Measurements from ENCODE around the gene TACC2. TPM values are rescaled to one million over a fixed set of nuclear protein-coding genes. Genes with fewer than 3 reads are reported as not detected.

TACC2 gene
- total RNA-seq, 2 experiments from 2014 or later = not detected

DNA sequence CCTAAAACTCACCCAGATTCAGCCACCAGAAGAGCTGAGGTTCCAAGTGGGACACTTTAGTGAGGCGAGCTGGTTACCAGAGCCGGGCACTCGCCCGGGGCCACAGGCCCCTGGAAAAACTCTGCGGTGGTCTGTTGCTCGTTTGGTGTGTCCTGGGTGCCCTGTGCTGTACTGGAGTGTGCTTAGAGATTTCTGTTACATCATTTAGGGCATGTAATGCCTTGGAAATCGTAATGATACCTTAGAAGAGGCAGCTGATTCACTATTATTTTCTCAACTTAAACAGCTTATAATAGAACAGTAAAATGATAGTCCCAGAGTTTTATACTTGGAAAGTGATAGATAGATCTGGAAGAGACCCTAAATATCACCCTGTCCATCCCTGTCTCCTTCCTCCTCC lies 233.7 kb downstream of the TACC2 start:
- no peaks in the 10 kb centered on the region for H3K36me3 Mint-ChIP-seq (ENCODE audit: low read depth)
- CTCF ChIA-PET = no interaction called here
- peaks cover 15% of the 10 kb centered on the region for H3K27me3 Mint-ChIP-seq
- POLR2A ChIA-PET = no interaction called here
- no peaks in the 10 kb centered on the region for H3K4me1 Mint-ChIP-seq
- no peak for DNase-seq
- no peaks in the 10 kb centered on the region for H3K9me3 Mint-ChIP-seq
- no peak overlapping the region for H3K27ac Mint-ChIP-seq
- H3K4me3 Mint-ChIP-seq = no peak overlapping the region

DNA sequence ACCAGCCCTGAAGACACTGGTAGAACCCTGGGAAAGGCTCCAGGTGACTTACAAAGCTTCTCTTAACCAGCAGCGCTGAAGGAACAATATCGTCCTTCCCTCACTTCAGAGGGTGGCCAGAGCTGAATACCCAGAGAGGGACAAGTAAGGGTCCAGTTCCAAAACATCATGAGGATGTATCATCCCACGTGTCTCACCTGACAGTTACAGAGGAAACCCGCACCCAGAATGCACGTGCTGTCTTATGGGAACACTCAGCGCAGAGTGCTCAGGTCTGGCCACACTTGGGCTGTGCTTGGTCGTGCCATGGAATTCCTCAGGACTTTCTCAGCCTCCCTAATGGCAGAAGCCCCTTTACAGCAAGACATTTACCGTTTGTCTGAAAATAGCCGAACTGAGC lies 235.2 kb downstream of the TACC2 start:
- Mint-ChIP-seq H3K36me3 (ENCODE audit: low read depth) (no peaks in the 10 kb centered on the region), H3K4me1 (no peaks in the 10 kb centered on the region), H3K27ac (no peak overlapping the region), H3K27me3 (peaks cover 17% of the 10 kb centered on the region), H3K4me3 (no peak overlapping the region), H3K9me3 (no peaks in the 10 kb centered on the region)
- DNase-seq = no peak
- POLR2A ChIA-PET = no interaction called here
- CTCF ChIA-PET = no interaction called here

DNA sequence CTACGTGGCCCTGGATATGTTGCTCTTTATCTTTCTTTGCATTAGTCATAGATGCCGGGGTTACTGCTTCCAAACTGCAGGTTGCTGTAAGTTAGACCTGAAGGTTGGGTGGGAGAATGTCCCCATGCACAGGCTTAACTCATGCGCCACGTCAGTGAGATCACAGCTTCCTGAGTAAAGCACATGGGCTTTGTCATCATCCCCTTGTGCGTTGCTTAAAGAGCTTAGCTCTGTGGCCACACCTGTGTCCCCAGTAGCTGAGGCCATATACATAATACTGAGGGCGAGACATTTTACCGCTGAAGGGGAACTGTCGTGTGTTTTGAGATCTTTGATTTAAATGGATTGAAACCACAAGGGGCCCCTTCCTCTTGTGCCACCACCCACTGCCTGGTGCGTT lies 236.4 kb downstream of the TACC2 start:
- no peaks in the 10 kb centered on the region for H3K4me1 Mint-ChIP-seq
- no peak overlapping the region for H3K4me3 Mint-ChIP-seq
- no peak overlapping the region for H3K27ac Mint-ChIP-seq
- H3K36me3 Mint-ChIP-seq (ENCODE audit: low read depth) = no peaks in the 10 kb centered on the region
- peaks cover 17% of the 10 kb centered on the region for H3K27me3 Mint-ChIP-seq
- no peak for DNase-seq
- ChIA-PET POLR2A (no interaction called here), CTCF (no interaction called here)
- H3K9me3 Mint-ChIP-seq = no peaks in the 10 kb centered on the region

DNA sequence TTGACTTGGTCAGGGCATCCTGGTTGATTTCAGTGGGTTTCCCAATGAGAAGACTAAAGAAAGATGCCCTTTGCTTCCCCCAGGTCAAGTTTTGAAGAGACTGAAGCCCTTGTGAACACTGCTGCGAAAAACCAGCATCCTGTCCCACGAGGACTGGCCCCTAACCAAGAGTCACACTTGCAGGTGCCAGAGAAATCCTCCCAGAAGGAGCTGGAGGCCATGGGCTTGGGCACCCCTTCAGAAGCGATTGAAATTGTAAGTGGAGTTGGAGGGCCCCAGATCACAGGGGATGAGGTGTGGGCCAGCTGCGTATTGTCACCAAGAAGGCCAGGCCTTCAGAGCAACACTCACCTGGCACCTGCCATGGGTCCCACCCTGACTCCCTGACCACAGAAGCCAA lies 238.8 kb downstream of the TACC2 start:
- peaks cover 17% of the 10 kb centered on the region for H3K27me3 Mint-ChIP-seq
- no peaks in the 10 kb centered on the region for H3K9me3 Mint-ChIP-seq
- no peak overlapping the region for H3K27ac Mint-ChIP-seq
- no peaks in the 10 kb centered on the region for H3K36me3 Mint-ChIP-seq (ENCODE audit: low read depth)
- ChIA-PET CTCF (no interaction called here), POLR2A (no interaction called here)
- DNase-seq = no peak
- no peak overlapping the region for H3K4me3 Mint-ChIP-seq
- no peaks in the 10 kb centered on the region for H3K4me1 Mint-ChIP-seq

DNA sequence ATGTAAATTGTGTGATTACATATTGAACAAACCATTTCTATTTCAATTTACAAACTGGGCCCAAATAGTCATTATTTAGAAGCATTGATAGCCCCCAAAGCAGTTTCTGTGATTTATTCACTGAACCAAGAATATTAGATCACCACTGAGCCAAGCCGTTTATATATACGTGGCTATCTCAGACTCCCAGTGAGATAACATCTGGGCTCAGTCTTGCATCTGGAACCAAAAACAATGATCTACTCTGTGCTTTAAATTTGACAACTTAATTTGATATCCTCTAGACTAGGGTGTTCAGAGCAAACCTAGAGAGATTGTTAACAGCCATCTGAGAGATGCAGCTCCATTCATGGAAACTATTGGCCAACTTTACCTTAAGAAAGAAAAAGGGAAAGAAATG lies 240.7 kb downstream of the TACC2 start:
- DNase-seq = no peak
- ChIA-PET POLR2A (no interaction called here), CTCF (no interaction called here)
- no peaks in the 10 kb centered on the region for H3K36me3 Mint-ChIP-seq (ENCODE audit: low read depth)
- H3K27me3 Mint-ChIP-seq = peaks cover 15% of the 10 kb centered on the region
- H3K4me1 Mint-ChIP-seq = no peaks in the 10 kb centered on the region
- H3K4me3 Mint-ChIP-seq = no peak overlapping the region
- H3K27ac Mint-ChIP-seq = no peak overlapping the region
- no peaks in the 10 kb centered on the region for H3K9me3 Mint-ChIP-seq

DNA sequence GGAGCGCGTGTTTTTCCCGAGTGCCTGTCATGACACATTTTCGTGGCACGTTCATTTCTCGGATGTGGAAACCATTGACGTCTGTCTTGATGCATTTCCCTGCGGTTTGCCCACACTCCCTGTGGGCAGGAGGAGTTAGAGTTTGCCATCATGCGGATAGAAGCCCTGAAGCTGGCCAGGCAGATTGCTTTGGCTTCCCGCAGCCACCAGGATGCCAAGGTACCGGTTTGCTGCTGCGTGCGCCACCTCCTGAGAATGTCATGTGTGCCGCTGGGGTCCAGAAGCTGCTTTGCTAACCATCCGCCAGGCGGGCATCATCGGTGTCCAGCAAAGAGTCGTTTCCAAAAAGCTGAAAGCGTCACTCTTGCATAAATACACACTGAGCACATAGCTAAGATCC lies 241.3 kb downstream of the TACC2 start:
- POLR2A ChIA-PET = no interaction called here
- H3K9me3 Mint-ChIP-seq = no peaks in the 10 kb centered on the region
- no peak overlapping the region for H3K4me3 Mint-ChIP-seq
- H3K36me3 Mint-ChIP-seq (ENCODE audit: low read depth) = no peaks in the 10 kb centered on the region
- CTCF ChIA-PET = no interaction called here
- no peaks in the 10 kb centered on the region for H3K4me1 Mint-ChIP-seq
- no peak overlapping the region for H3K27ac Mint-ChIP-seq
- H3K27me3 Mint-ChIP-seq = peaks cover 11% of the 10 kb centered on the region
- DNase-seq = no peak

DNA sequence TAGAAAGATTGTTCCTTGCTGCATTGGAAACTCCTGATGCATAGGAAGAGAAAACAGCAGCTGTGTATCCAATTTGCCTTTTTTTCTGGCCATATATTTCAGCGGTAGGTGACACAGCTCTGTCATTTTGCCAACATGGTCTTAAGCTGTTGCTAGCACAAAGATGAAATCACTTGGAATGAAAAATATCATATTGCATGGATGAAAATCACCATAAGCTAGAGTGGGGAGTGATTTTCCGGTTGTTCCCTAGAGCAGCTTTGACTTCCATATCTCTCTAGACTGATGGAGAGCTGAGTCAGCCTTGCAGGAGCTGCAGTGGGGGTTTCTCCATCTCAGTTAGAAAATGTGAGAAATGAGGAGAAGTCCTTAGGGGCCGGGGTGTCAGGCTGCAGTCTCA lies 243.8 kb downstream of the TACC2 start:
- CTCF ChIA-PET = no interaction called here
- Mint-ChIP-seq H3K27me3 (peaks cover 5% of the 10 kb centered on the region), H3K36me3 (ENCODE audit: low read depth) (no peaks in the 10 kb centered on the region), H3K4me1 (no peaks in the 10 kb centered on the region), H3K4me3 (no peak overlapping the region), H3K9me3 (no peaks in the 10 kb centered on the region), H3K27ac (no peak overlapping the region)
- POLR2A ChIA-PET = no interaction called here
- no peak for DNase-seq

DNA sequence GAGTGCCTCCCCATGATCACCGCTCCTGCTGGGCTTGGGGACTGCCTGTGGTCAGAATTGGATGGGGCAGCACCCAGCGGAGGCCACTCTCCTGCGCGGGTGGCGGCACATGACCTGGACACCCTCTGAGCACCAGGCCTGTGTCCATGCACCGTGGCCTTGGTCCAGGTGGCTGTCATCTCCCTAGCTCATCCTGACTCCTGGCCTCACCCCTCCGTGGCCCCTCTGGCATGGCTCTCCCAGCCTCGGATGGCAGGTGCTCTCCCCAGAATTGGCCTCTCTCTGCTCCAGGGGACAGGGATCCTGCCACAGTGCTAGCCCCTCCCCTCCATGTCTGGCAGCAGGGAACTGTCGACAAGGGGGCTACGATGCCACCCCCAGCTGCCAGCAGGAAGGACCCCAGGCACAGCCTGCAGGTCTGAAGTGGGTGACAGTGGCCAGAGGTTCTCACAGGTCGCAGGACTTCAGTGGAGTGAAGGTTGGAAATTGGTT lies 244.9 kb downstream of the TACC2 start:
- no peak for DNase-seq
- CTCF ChIA-PET = no interaction called here
- no peaks in the 10 kb centered on the region for H3K4me1 Mint-ChIP-seq
- no peak overlapping the region for H3K4me3 Mint-ChIP-seq
- H3K27me3 Mint-ChIP-seq = peaks cover 3% of the 10 kb centered on the region
- H3K27ac Mint-ChIP-seq = no peak overlapping the region
- H3K36me3 Mint-ChIP-seq (ENCODE audit: low read depth) = no peaks in the 10 kb centered on the region
- POLR2A ChIA-PET = no interaction called here
- H3K9me3 Mint-ChIP-seq = no peaks in the 10 kb centered on the region

DNA sequence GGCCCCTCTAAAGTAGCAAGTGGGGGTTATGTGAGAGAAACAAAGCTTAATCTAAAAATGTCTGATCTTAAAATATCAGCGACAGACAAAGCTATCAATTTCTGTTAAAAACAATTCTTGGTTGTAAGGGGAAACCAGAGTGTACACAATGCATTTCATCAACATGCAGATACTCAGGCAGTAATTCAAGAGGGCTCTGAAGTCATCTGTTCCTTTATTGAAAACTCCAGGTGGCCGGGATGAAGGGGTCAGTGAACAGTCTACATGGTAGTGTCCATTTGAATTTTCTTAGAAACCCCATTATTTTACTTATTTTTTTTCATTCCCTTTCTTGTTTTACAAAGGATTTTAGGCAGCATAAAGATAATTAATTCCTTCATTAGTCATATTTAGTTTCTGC lies 245.5 kb downstream of the TACC2 start:
- Mint-ChIP-seq H3K27me3 (peaks cover 3% of the 10 kb centered on the region), H3K9me3 (no peaks in the 10 kb centered on the region), H3K27ac (no peak overlapping the region), H3K36me3 (ENCODE audit: low read depth) (no peaks in the 10 kb centered on the region), H3K4me1 (no peaks in the 10 kb centered on the region), H3K4me3 (no peak overlapping the region)
- ChIA-PET CTCF (no interaction called here), POLR2A (no interaction called here)
- no peak for DNase-seq

DNA sequence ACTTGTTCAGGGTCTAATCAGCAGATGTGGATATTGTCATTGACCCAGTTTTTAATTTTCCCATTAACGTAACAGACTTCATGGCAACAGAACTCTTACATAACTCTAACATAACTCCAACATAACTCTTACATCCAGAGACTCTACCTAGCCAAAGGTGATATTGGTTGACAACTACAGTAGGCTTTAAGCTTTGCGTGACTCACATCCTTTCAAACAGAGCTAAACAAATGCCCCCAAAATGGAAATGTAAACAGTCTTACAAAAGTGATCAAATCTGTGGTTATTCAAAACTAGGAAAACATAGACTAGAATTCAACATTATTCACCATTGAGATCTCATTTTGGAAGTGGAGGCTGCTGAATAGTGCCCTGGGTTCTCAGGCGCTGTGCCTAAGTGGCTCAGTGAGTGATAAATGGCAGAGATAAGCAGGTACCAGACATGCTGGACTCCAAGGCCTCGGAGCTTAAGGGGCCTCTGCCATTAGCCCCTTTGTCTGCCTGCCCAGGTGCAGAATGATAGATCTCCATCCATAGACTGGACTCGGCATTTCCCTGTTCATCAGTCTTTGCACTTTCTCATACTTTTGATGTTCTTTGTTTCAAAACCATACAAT lies 247.8 kb downstream of the TACC2 start:
- ChIA-PET CTCF (no interaction called here), POLR2A (no interaction called here)
- Mint-ChIP-seq H3K4me1 (no peaks in the 10 kb centered on the region), H3K27ac (no peak overlapping the region), H3K27me3 (peaks cover 3% of the 10 kb centered on the region), H3K9me3 (no peaks in the 10 kb centered on the region), H3K36me3 (ENCODE audit: low read depth) (no peaks in the 10 kb centered on the region), H3K4me3 (no peak overlapping the region)
- DNase-seq = no peak

DNA sequence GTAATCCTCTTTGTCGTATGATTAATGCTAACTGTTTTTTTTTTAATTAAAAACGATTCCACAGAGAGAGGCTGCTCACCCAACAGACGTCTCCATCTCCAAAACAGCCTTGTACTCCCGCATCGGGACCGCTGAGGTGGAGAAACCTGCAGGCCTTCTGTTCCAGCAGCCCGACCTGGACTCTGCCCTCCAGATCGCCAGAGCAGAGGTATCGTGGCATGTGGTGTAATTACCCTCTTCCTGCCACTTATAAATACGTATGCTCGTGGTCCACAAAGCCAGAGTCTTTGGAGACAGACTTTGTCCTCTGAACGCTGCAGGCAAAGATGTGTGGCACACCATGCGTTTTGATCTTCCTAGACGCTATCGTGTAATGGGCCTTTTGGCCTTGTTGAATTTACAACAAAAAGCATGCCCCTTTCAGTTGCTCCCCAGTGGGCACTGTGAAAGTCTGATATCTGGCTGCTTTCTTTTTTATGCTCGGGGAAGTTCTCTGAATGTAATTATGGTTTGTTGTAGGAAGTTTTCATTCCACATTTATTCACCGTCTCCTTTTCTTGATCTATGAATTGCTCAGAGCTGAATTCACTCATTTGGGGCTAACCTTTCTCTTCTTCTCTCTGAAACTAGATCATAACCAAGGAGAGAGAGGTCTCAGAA lies 248.5 kb downstream of the TACC2 start:
- Mint-ChIP-seq H3K4me3 (no peak overlapping the region), H3K9me3 (no peaks in the 10 kb centered on the region), H3K36me3 (ENCODE audit: low read depth) (no peaks in the 10 kb centered on the region), H3K27ac (no peak overlapping the region), H3K27me3 (peaks cover 3% of the 10 kb centered on the region), H3K4me1 (no peaks in the 10 kb centered on the region)
- POLR2A ChIA-PET = no interaction called here
- CTCF ChIA-PET = no interaction called here
- no peak for DNase-seq

DNA sequence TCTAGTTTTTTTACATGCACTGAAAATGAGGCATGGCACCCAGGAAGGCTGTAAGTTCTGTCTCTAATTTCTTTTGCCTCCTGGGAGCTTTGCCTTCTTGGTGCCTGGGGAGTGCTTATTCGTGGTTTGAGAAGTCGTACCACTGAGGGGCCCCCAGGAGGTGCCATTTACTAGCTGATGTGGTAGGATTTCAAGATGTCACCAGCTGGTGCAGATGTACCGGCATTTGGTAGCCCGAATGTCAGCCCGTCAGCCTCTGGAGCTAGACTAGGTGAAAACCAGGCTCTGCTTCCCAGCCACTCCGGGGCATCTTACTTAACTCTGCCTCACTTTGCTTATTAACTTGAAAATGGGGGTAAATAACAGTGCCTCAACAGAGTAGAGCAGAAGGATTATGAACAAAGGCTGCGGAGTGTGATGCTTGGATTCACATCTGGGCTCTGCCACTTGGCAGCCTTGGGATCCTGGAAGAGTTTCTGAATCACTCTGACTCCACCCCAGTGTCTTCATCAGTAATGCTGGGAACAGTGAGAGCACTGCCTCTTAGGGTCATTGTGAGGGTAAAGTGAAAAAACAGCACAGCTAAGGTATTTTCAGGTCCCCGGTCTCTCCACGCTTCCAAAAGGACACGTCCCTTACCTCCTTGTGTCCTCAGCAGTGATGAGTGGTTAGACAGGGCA lies 250.8 kb downstream of the TACC2 start:
- Mint-ChIP-seq H3K27me3 (peaks cover 3% of the 10 kb centered on the region), H3K27ac (no peak overlapping the region), H3K36me3 (ENCODE audit: low read depth) (no peaks in the 10 kb centered on the region), H3K4me1 (no peaks in the 10 kb centered on the region), H3K4me3 (no peak overlapping the region), H3K9me3 (no peaks in the 10 kb centered on the region)
- CTCF ChIA-PET = no interaction called here
- no peak for DNase-seq
- POLR2A ChIA-PET = no interaction called here

DNA sequence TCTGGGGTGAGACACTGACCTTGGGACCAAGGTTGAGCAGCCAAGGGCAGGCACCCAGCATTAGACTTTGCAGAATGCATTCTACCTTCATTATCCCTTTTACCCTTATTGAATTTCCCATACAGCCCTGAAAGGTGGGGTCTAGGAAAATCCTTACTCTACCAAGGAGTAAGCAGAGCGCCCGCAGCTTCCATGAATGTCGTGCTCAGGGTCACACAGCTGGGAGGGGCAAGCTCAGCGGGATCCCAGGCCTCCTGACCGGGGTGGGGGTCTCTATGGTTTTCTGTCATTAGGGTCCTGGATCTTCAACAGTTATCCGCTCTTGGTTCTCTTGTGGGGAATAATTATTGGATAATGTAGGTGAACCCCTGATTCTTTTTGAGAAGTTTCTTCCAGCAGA lies 251.4 kb downstream of the TACC2 start:
- Mint-ChIP-seq H3K27ac (no peak overlapping the region), H3K4me3 (no peak overlapping the region), H3K36me3 (ENCODE audit: low read depth) (no peaks in the 10 kb centered on the region), H3K9me3 (no peaks in the 10 kb centered on the region), H3K4me1 (no peaks in the 10 kb centered on the region), H3K27me3 (peaks cover 5% of the 10 kb centered on the region)
- POLR2A ChIA-PET = no interaction called here
- CTCF ChIA-PET = no interaction called here
- no peak for DNase-seq

DNA sequence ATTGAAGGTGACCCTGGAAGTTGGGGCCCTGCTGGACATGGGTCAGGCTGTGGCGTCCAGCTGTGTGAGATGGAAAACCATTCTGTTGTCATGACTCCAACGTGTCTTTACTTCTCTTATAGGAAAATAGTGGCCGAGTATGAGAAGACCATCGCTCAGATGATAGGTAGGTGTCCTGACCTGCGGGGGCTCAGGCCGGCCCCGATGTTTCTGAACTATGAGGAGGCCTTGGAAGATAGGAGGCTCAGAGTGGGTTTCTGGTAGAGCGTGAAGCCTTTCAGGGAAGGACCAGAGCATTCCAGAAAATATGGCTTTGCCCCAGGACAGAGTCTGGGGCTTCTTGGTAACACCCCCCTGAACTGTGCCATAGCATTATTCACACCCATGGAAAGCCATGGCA lies 252.9 kb downstream of the TACC2 start:
- CTCF ChIA-PET = no interaction called here
- Mint-ChIP-seq H3K4me3 (no peak overlapping the region), H3K36me3 (ENCODE audit: low read depth) (no peaks in the 10 kb centered on the region), H3K4me1 (no peaks in the 10 kb centered on the region), H3K27me3 (peaks cover 5% of the 10 kb centered on the region), H3K27ac (no peak overlapping the region), H3K9me3 (no peaks in the 10 kb centered on the region)
- POLR2A ChIA-PET = no interaction called here
- no peak for DNase-seq

All from activated CD4-positive, alpha-beta memory T cell treated with anti-CD3 and anti-CD28 coated beads, Interleukin-2, amount 10 ng/mL, durations not matched to agents 7 days and 5 days (primary cell).